Activated naive CD8-positive, alpha-beta T cell treated with anti-CD3 and anti-CD28 coated beads, Interleukin-2, amount 50 U/mL, for 24 hours (primary cell): ENCODE data around the gene TMCC2.

ENCODE experiments used
- ATAC-seq: fragments of 150-1000 bp; cut with Tn5 transposase; one replicate; pipeline ENCODE4 v1.10.0; 2021
- DNase-seq: peaks from one replicate; pipeline ENCODE4 v3.0.0; 2021
- H3K27ac Mint-ChIP-seq: one replicate; pipeline ENCODE4 v1.8.0; 2021; ENCODE audit warnings: mild to moderate bottlenecking, mixed read lengths
- H3K27me3 Mint-ChIP-seq: one replicate; pipeline ENCODE4 v1.8.0; 2021; ENCODE audit warnings: mixed read lengths
- H3K36me3 Mint-ChIP-seq: one replicate; pipeline ENCODE4 v1.8.0; 2021; ENCODE audit warnings: low read depth, mixed read lengths
- H3K4me1 Mint-ChIP-seq: one replicate; pipeline ENCODE4 v1.8.0; 2021; ENCODE audit warnings: mixed read lengths
- H3K4me3 Mint-ChIP-seq: one replicate; pipeline ENCODE4 v1.8.0; 2021; ENCODE audit warnings: mild to moderate bottlenecking, moderate library complexity, mixed read lengths
- H3K9me3 Mint-ChIP-seq: one replicate; pipeline ENCODE4 v1.8.0; 2021; ENCODE audit warnings: mixed read lengths

Gene TMCC2

DNA sequence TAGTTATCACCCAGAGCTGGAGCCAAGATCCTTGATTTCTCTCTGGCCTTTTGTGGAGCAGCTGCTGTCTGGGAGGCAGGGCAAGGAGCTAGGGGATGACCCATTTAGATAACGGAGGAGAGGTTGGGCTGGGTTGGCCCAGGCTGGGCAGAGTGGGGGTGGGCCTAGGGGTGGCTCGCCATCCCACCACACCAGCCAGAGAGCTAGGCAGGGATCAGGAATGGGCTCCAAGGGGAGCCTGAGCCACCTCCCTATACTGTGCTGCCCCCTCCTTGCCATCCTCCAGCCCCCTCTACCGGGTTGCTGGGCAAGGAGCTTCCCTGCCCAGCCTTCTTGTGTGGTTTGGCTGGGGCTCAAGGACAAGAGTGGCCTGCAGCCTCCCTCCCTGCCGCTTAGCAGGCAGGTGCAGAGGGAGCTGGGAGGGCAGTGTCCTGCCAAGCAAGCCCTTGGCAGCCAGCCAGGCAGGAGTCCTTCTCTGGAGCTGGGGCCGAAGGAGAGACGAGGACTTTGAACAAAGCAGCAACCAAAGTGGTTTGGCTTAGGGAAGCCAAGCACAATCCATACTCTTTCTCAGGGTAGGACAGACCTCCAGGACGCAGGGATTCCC lies 89.7 kb downstream of the TMCC2 start:
- Mint-ChIP-seq H3K9me3 (no peaks in the 10 kb centered on the region), H3K4me3 (peak overlapping the region; percentile 27), H3K4me1 (peaks cover 86% of the 10 kb centered on the region), H3K27ac (peak overlapping the region; percentile 88), H3K27me3 (no peaks in the 10 kb centered on the region), H3K36me3 (no peaks in the 10 kb centered on the region)
- ATAC-seq, result no peak
- no peak for DNase-seq

DNA sequence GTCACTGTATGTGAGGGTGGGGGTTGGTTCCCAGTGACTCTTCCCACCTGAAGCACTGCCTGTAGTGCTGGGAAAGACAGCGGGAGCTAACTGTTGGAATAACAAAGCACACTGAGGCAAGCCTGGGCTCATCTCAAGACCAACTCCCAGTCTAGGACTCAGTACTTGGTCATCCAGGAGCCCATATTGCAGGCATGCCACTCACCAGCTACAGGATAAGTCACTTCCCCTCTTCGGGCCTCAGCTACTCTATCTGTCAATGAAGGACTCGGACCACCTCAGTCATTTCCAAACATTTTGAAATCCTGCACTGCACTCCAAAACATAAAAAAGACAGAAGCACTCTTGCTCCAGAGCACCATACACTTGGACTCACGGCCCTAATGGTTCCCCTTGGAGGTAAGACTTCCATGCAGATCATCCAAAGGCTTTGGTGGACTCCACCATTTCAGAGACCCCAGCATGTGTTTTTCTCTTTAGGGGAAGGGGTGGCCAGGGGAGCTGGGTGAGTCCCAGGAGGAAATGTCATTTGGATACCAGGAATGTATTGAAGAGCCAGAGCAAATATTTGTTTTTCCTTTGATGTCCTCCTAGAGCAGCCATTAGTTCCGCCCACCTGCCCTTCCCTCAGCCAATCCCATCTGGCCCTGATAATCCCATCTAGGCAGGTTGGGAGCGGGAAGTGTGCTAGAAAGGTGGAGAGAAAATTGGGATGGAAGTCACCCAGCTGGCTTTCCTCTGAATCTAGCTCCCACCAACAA lies 90.7 kb downstream of the TMCC2 start:
- Mint-ChIP-seq H3K36me3 (no peaks in the 10 kb centered on the region), H3K27me3 (no peaks in the 10 kb centered on the region), H3K4me1 (peaks cover 77% of the 10 kb centered on the region), H3K27ac (peak overlapping the region; percentile 65), H3K4me3 (peak overlapping the region; percentile 53), H3K9me3 (no peaks in the 10 kb centered on the region)
- DNase-seq (no peak), ATAC-seq (no peak)

DNA sequence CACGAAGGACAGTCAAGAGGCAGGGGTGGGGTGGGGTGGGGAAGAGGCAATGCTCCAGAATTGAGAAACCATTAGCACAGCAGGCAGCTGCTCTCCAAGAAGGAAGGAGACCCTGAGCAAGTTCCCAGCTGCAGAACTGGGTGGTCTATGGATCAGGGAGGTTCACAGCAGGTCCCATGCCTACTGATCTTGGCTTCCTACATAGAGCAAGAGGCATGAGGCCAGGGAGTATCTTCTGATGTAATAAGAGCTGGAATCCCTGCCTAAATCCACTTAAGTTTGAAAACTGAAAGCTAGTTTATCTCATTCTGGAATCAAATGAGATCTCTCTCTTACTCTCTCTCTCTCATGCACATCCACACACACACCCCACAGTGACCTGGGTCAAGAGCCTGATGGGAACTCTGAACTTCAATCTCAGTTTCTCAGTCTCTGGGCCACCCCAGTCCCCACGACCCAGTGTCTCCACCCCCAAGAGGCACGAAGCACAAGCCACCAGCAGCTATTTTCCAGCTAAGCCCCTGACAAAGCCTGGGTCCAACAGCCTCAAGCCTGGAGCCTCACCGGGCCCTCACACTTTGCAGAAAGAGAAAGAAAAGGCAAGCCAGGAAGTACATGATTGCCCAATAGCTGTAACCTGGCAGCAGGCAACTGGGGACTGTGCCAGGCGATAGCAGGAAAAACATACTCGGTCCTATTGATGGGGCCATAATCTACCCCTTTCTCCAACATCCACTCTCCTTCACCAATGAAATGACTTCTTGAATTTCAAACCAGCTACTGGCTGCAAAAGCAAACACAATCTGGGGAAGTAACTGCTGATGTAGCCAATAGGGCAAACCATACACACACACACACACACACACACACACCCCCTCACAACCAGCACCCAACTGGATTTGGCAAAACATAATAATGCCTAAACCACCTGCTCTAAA lies 91.6 kb downstream of the TMCC2 start:
- Mint-ChIP-seq H3K36me3 (no peaks in the 10 kb centered on the region), H3K27ac (peak overlapping the region; percentile 73)
- peak; percentile 17 for ATAC-seq

DNA sequence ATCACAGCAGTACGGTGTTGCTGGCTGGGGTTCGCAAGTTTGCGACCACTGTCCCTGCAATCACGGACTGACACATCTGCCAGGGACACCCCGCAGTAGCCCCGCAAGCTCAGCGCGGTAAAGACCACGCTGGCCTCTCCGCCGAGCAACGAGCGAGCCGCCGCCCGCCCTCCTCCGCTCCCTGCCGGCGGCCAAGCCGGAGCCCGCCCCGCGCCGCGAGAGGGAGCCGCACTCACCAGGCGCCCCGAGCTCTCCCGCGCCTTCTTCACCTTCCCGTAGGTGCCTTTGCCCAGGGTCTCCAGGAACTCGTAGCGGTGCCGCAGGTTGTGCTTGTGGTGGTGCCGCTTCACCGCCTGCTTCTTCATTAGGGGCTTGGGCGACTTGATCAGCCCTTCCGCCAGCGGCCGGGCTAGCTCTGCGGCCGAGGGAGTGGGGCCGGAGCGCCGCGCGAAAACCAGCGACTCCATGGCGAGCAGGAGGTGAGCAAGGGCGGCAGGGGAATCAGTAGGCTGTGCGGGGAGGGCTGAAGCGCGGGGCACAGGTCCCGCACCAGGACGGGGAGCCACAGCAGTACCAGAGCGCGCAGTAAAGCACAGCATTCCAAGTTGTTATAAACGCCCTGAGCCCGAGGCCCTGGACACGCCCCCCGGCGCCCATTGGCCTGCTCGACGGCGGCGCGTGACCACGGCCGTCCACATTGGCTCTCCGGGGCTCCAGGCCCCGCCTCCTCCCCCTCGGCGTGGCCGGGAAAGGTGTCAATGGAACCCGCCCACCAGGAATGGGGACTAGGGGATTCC lies 93.6 kb downstream of the TMCC2 start, which contains the start of gene NUAK2:
NUAK2 (minus strand) TSS at position 584 of the 797 bp plus-strand sequence; CDS start at position 467, 117 bp downstream.
- DNase-seq, result peak; percentile 86
- Mint-ChIP-seq H3K4me3 (peak within 1 kb of the TSS; percentile 80), H3K36me3 (no peaks in the 10 kb centered on the region), H3K27me3 (peaks cover 2% of the 10 kb centered on the region), H3K9me3 (no peaks in the 10 kb centered on the region), H3K27ac (peak within 1 kb of the TSS; percentile 73), H3K4me1 (peaks cover 66% of the 10 kb centered on the region)
- peak; percentile 76 for ATAC-seq

More for the DNA sequence above, 91.6 kb downstream of the TMCC2 start:
- H3K4me1 Mint-ChIP-seq, result peaks cover 73% of the 10 kb centered on the region
- no peaks in the 10 kb centered on the region for H3K27me3 Mint-ChIP-seq
- H3K4me3 Mint-ChIP-seq, result peak overlapping the region; percentile 80
- H3K9me3 Mint-ChIP-seq, result no peaks in the 10 kb centered on the region
- peak; percentile 33 for DNase-seq

DNA sequence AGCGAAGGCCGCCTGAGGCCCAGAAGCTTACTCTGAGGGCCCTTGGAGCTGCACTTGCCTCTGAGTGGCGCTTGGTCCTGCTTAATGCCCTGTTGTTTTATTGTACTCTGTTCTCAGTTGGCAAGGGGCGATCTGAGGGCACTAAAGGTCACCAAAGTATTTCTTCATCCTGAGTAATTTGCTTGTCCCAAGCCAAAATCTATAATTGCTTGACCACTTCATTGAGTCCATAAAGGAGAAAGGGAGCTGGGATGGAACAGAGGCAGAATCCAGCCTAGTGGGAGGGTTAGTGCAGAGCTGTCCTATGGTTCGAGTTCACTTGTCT lies 94.2 kb downstream of the TMCC2 start:
- no peak for ATAC-seq
- DNase-seq, result no peak
- H3K27ac Mint-ChIP-seq, result no peak overlapping the region
- H3K9me3 Mint-ChIP-seq, result no peaks in the 10 kb centered on the region
- H3K4me1 Mint-ChIP-seq, result peaks cover 61% of the 10 kb centered on the region
- peaks cover 2% of the 10 kb centered on the region for H3K27me3 Mint-ChIP-seq
- H3K36me3 Mint-ChIP-seq, result no peaks in the 10 kb centered on the region
- H3K4me3 Mint-ChIP-seq, result no peak overlapping the region
